Neuronal stem cell (in vitro differentiated cells): ENCODE measurements around the gene CFAP57.

Experiments used
- DNase-seq: peaks from one replicate; pipeline ENCODE4 v3.0.0-alpha.2; 2013; ENCODE audit warnings: low spot score
- H2AFZ ChIP-seq: one replicate; pipeline ENCODE4 v1.6.1; 2013; ENCODE audit warnings: mild to moderate bottlenecking, low read length, inconsistent platforms
- H2AK5ac ChIP-seq: 2 replicates; pipeline ENCODE4 v1.6.1; 2013; ENCODE audit warnings: low read depth, mild to moderate bottlenecking, inconsistent platforms, low read length, moderate library complexity, mixed read lengths
- H2BK120ac ChIP-seq: 2 replicates; pipeline ENCODE4 v1.6.1; 2013; ENCODE audit warnings: low read depth, mild to moderate bottlenecking, inconsistent platforms, low read length, moderate library complexity, mixed read lengths
- H2BK12ac ChIP-seq: one replicate; pipeline ENCODE4 v1.6.1; 2013; ENCODE audit warnings: low read length, inconsistent platforms
- H2BK15ac ChIP-seq: 2 replicates; pipeline ENCODE4 v1.6.1; 2013; ENCODE audit warnings: mild to moderate bottlenecking, low read length, inconsistent platforms, mixed read lengths
- H2BK5ac ChIP-seq: one replicate; pipeline ENCODE4 v1.6.1; 2013; ENCODE audit warnings: inconsistent platforms, mild to moderate bottlenecking, low read length, moderate library complexity
- H3K14ac ChIP-seq: one replicate; pipeline ENCODE4 v1.6.1; 2013; ENCODE audit warnings: low read length, inconsistent platforms
- H3K18ac ChIP-seq: 2 replicates; pipeline ENCODE4 v1.6.1; 2013; ENCODE audit warnings: low read length, inconsistent platforms
- H3K23ac ChIP-seq: 2 replicates; pipeline ENCODE4 v1.6.1; 2013; ENCODE audit warnings: low read depth, mild to moderate bottlenecking, mixed read lengths, low read length, inconsistent platforms; ENCODE audit not compliant: poor library complexity
- H3K27ac ChIP-seq: replicated peaks from 3 replicates; pipeline ENCODE4 v1.5.1; 2013; ENCODE audit warnings: low read length, inconsistent platforms
- H3K27me3 ChIP-seq, 3 experiments: 2 replicates each; pipeline ENCODE4 v1.6.1; 2013; ENCODE audit warnings: low read length in 3 of 3, mild to moderate bottlenecking in 2 of 3, inconsistent platforms in 1 of 3, low read depth in 1 of 3, mixed read lengths in 1 of 3, moderate library complexity in 1 of 3; ENCODE audit not compliant: control insufficient read depth in 3 of 3, insufficient read depth in 3 of 3
- H3K36me3 ChIP-seq, 2 donors: replicated peaks in 1 of 2; 2 replicates each; pipeline ENCODE4 v1.6.1; 2013; ENCODE audit warnings: low read length in 2 of 2; ENCODE audit not compliant: control insufficient read depth in 2 of 2, insufficient read depth in 2 of 2
- H3K4ac ChIP-seq: 2 replicates; pipeline ENCODE4 v1.6.1; 2013; ENCODE audit warnings: inconsistent platforms, mild to moderate bottlenecking, low read length, moderate library complexity
- H3K4me1 ChIP-seq, 2 donors: 1 replicate in 1 of 2; 2 replicates in 1 of 2; pipeline ENCODE4 v1.6.1; 2013; ENCODE audit warnings: low read length in 2 of 2, low read depth in 1 of 2; ENCODE audit not compliant: control insufficient read depth in 2 of 2, insufficient read depth in 1 of 2
- H3K4me2 ChIP-seq: one replicate; pipeline ENCODE4 v1.6.1; 2013; ENCODE audit warnings: mild to moderate bottlenecking, low read length, inconsistent platforms; ENCODE audit not compliant: insufficient read depth, poor library complexity, severe bottlenecking
- H3K4me3 ChIP-seq, 2 donors: 2 replicates each; pipeline ENCODE4 v1.5.1; 2013; ENCODE audit warnings: low read length in 2 of 2, mild to moderate bottlenecking in 2 of 2, inconsistent platforms in 1 of 2, moderate library complexity in 1 of 2
- H3K79me1 ChIP-seq: one replicate; pipeline ENCODE4 v1.6.1; 2013; ENCODE audit warnings: low read depth, mild to moderate bottlenecking, inconsistent platforms, low read length, moderate library complexity
- H3K9ac ChIP-seq: one replicate; pipeline ENCODE4 v1.6.1; 2013; ENCODE audit warnings: mild to moderate bottlenecking, low read depth, low read length, inconsistent platforms; ENCODE audit not compliant: poor library complexity
- H3K9me3 ChIP-seq, 2 donors: replicated peaks in 1 of 2; 2 replicates each; pipeline versions ENCODE3 to v1.6.1; 2013; ENCODE audit warnings: low read length in 2 of 2, mild to moderate bottlenecking in 2 of 2, inconsistent platforms in 1 of 2, low read depth in 1 of 2, mixed read lengths in 1 of 2, moderate library complexity in 1 of 2; ENCODE audit not compliant: control insufficient read depth in 2 of 2, insufficient read depth in 1 of 2
- H4K8ac ChIP-seq: one replicate; pipeline ENCODE4 v1.6.1; 2013; ENCODE audit warnings: low read depth, mild to moderate bottlenecking, inconsistent platforms, low read length, moderate library complexity
- H4K91ac ChIP-seq: one replicate; pipeline ENCODE4 v1.6.1; 2013; ENCODE audit warnings: low read length, low read depth, mild to moderate bottlenecking, inconsistent platforms; ENCODE audit not compliant: poor library complexity
- WGBS, 2 donors: extraction: QIAGEN DNeasy Blood & Tissue Kit; methylation state at CpG; one replicate each; pipeline ENCODE4 v1.1.7; 2013; ENCODE audit warnings: missing lambda C conversion rate in 2 of 2, mixed read lengths in 1 of 2; ENCODE audit not compliant: insufficient read length in 2 of 2, insufficient replicate concordance in 1 of 2; ENCODE audit errors: extremely low coverage in 2 of 2; 5-methylcytosine and 5-hydroxymethylcytosine counted together

CFAP57 gene

DNA sequence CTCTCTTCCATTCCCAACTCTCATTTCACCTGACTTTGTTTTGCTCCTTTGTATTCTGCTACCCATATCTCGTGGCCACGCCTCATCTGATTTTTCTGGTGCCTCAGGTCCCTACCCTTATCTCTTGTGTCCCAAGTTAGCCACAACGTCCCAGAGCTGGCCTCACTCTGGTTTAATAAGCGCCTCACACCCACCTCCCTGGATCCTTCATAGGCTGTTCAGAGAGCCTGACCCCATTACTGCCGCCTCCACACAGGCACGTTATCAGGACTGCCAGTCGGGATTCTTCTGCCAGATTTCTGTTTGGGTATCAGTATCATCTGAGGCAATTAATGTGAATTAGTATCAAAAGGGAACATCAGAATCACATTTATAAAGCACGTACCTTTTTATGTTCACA, 62.9 kb downstream of the CFAP57 start:
- no CpG with 5 or more reads among the region's 8 CpGs for WGBS, 2 donors
- Histone ChIP-seq H3K9ac (no peak overlapping the region), H3K9me3 (no peaks in the 10 kb centered on the region), H2BK12ac (no peak overlapping the region), H3K79me1 (no peaks in the 10 kb centered on the region), H3K4ac (no peak overlapping the region), H3K27ac (no peak overlapping the region), H3K4me1 (peaks cover 3 to 4% of the 10 kb centered on the region in 2 donors), H3K23ac (no peak overlapping the region), H4K91ac (no peak overlapping the region), H3K4me3 (no peak overlapping the region), H3K14ac (no peak overlapping the region), H2AFZ (no peak overlapping the region), H3K27me3 (peaks cover 0 to 41% (median 0%) of the 10 kb centered on the region in 3 experiments), H2BK120ac (no peak overlapping the region), H3K4me2 (no peak overlapping the region), H3K36me3 (no peaks in the 10 kb centered on the region), H4K8ac (no peak overlapping the region), H2BK5ac (no peak overlapping the region), H2AK5ac (no peak overlapping the region), H3K18ac (no peak overlapping the region), H2BK15ac (no peak overlapping the region)
- no peak for DNase-seq

DNA sequence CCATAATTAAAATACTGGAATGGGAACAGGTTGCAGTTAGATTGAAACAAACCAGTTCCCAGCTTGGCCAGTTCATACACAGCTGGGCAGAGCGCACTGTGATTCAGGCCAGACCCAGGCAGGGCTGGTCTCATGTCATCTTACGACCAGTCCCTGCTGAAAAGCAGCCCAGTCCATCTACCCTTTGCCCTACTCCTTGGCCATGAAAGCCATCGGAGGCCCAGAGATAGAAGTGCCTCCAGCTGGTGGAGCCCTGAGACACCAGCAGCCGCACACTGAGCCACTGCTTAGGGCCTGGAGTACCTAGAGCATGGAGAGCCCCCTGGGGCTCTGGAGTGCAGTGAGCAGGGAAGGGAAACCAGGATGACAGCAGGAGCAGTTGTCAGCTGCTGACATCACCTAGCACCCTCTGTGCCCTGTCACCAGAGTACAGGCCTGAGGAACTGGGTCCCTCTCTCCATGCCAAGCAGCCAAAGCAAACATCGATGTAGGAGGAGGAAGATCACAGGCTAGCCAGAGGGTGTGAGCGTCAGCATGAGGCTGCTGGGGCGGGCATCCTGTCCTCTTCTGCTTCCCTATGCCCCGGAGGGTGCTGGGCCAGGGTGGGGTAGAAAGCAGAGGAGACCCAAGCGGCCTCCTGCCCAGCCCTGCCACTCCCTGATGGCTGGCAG, 63.5 kb downstream of the CFAP57 start:
- no peak overlapping the region for H2AK5ac ChIP-seq
- H3K4ac ChIP-seq, result no peak overlapping the region
- H3K27me3 ChIP-seq, result peaks cover 0 to 36% (median 0%) of the 10 kb centered on the region in 3 experiments
- no peaks in the 10 kb centered on the region for H3K4me1 ChIP-seq
- H3K18ac ChIP-seq, result no peak overlapping the region
- H3K9me3 ChIP-seq, result no peaks in the 10 kb centered on the region
- H4K91ac ChIP-seq, result no peak overlapping the region
- H2BK5ac ChIP-seq, result no peak overlapping the region
- H2BK120ac ChIP-seq, result no peak overlapping the region
- no peak overlapping the region for H3K23ac ChIP-seq
- no peak overlapping the region for H2AFZ ChIP-seq
- H2BK12ac ChIP-seq, result no peak overlapping the region
- no peak overlapping the region for H2BK15ac ChIP-seq
- no peak for DNase-seq
- no peak overlapping the region for H4K8ac ChIP-seq
- H3K36me3 ChIP-seq, result no peaks in the 10 kb centered on the region
- no peak overlapping the region for H3K9ac ChIP-seq
- WGBS, 2 donors, result no CpG with 5 or more reads among the region's 9 CpGs
- H3K4me3 ChIP-seq, result no peak overlapping the region
- no peaks in the 10 kb centered on the region for H3K79me1 ChIP-seq
- no peak overlapping the region for H3K14ac ChIP-seq
- no peak overlapping the region for H3K4me2 ChIP-seq
- H3K27ac ChIP-seq, result no peak overlapping the region

DNA sequence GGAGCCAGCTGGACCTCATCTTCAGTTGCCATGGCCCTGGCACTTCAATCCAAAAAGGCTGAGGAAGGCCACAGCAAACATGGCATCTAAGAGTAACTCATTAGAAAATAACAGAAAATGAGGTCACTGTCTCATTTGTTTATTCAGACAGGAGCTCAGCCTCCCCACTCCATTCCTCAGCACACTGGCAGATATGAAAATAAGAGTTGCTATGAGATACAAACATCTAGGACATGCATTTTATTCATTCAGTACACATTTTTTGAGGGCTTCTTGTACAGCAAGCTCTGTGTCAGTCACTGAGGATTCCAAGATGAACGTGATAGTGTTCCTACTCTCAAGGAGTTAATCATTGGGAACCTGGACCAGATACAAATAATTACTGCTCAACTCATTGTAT, 65.0 kb downstream of the CFAP57 start:
- no peak overlapping the region for H3K18ac ChIP-seq
- WGBS, 2 donors, result no CpG with 5 or more reads among the region's 1 CpG
- no peak for DNase-seq

DNA sequence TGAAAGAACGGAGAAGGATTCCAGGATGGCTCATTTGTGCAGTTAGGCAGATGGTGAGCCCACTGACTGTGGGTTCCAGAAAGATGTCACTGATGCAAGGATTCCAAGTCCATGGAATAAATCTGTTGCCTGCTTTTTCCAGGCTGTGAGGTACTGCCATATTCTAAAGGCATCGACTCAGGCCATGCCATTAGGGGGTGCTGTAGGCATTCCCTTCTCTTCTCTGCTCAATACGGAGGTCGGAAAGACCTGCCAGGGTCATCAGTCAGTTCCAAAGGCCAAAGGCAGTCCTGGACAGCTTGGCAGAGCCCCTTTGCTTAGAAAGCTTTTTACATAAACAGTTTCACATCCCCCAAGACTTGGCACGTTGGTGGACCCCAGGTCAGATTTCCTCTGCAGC, 66.0 kb downstream of the CFAP57 start:
- Histone ChIP-seq H2BK5ac (no peak overlapping the region), H3K4ac (no peak overlapping the region), H3K18ac (no peak overlapping the region), H2BK12ac (no peak overlapping the region), H2BK120ac (no peak overlapping the region), H3K4me2 (no peak overlapping the region), H2AFZ (no peak overlapping the region), H3K27me3 (peaks cover 0 to 19% (median 0%) of the 10 kb centered on the region in 3 experiments), H3K4me3 (no peak overlapping the region), H3K23ac (no peak overlapping the region), H3K14ac (no peak overlapping the region), H3K9ac (no peak overlapping the region), H3K36me3 (no peaks in the 10 kb centered on the region), H3K79me1 (no peaks in the 10 kb centered on the region), H3K9me3 (no peaks in the 10 kb centered on the region), H2AK5ac (no peak overlapping the region), H4K8ac (no peak overlapping the region), H4K91ac (no peak overlapping the region), H3K27ac (no peak overlapping the region), H3K4me1 (no peaks in the 10 kb centered on the region), H2BK15ac (no peak overlapping the region)
- peak; percentile 64 for DNase-seq
- no CpG with 5 or more reads among the region's 5 CpGs for WGBS, 2 donors

More for the DNA sequence above, 65.0 kb downstream of the CFAP57 start:
- Histone ChIP-seq H4K91ac (no peak overlapping the region), H2BK120ac (no peak overlapping the region), H2BK15ac (no peak overlapping the region), H3K4me1 (no peaks in the 10 kb centered on the region), H3K4me3 (no peak overlapping the region), H3K27ac (no peak overlapping the region), H3K79me1 (no peaks in the 10 kb centered on the region), H2AK5ac (no peak overlapping the region), H3K4me2 (no peak overlapping the region), H3K27me3 (peaks cover 0 to 25% (median 0%) of the 10 kb centered on the region in 3 experiments), H3K9ac (no peak overlapping the region), H4K8ac (no peak overlapping the region), H3K9me3 (no peaks in the 10 kb centered on the region), H3K36me3 (no peaks in the 10 kb centered on the region), H3K4ac (no peak overlapping the region), H2BK5ac (no peak overlapping the region), H3K23ac (no peak overlapping the region), H2AFZ (no peak overlapping the region), H2BK12ac (no peak overlapping the region), H3K14ac (no peak overlapping the region)
